IMR-90 (cell line): ENCODE measurements around the gene RAB11B. TPM values are rescaled to one million over a fixed set of nuclear protein-coding genes. Genes with fewer than 3 reads are reported as not detected.

Experiments
- ATAC-seq: fragments of 200-7000 bp; cut with Tn5 transposase; 2 replicates; pipeline ENCODE4 v1.9.1; 2020; ENCODE audit warnings: low read depth, mild to moderate bottlenecking, moderate library complexity
- BruUV-seq: library from RNA; stranded (reverse); fragments of 400-500 nt; replicated peaks from 2 replicates; lab custom pipeline; 2021; lab: Mats Ljungman, UMichigan
- CTCF ChIA-PET: fragments of 300-600 bp; formaldehyde crosslinking; extraction: SDS; loops from one replicate; lab custom pipeline; 2021; ENCODE audit warnings: antibody characterized with exemption; lab: Yijun Ruan, JAX
- POLR2A ChIA-PET: fragments of 300-600 bp; sonication (Branson Sonifier 250); formaldehyde crosslinking; loops from one replicate; lab custom pipeline; 2022; ENCODE audit warnings: antibody characterized with exemption; ENCODE audit not compliant: unreplicated experiment; lab: Charles Lee
- DNase-seq: peaks from one replicate; pipeline ENCODE4 v3.0.0; 2013
- H2AFZ ChIP-seq: replicated peaks from 2 replicates; pipeline ENCODE3; 2013; ENCODE audit warnings: low read length, mild to moderate bottlenecking; ENCODE audit not compliant: poor library complexity
- H2AK5ac ChIP-seq: 2 replicates; pipeline ENCODE4 v1.6.1; 2013; ENCODE audit warnings: low read depth, low read length, inconsistent platforms
- H2AK9ac ChIP-seq: replicated peaks from 2 replicates; pipeline ENCODE3; 2013; ENCODE audit warnings: mild to moderate bottlenecking, low read depth, low read length, moderate library complexity; ENCODE audit not compliant: poor library complexity
- H2BK120ac ChIP-seq: 2 replicates; pipeline ENCODE4 v1.6.1; 2013; ENCODE audit warnings: low read depth, low read length, inconsistent platforms
- H2BK15ac ChIP-seq: 3 replicates; pipeline ENCODE4 v1.6.1; 2013; ENCODE audit warnings: low read depth, low read length, inconsistent platforms
- H2BK20ac ChIP-seq: 2 replicates; pipeline ENCODE4 v1.6.1; 2013; ENCODE audit warnings: low read depth, mild to moderate bottlenecking, inconsistent platforms, low read length, moderate library complexity
- H2BK5ac ChIP-seq: 2 replicates; pipeline ENCODE4 v1.6.1; 2013; ENCODE audit warnings: mild to moderate bottlenecking, low read depth, low read length, inconsistent platforms; ENCODE audit not compliant: poor library complexity, severe bottlenecking
- H3K14ac ChIP-seq: replicated peaks from 2 replicates; pipeline ENCODE4 v1.6.1; 2013; ENCODE audit warnings: low read depth, low read length, inconsistent platforms
- H3K18ac ChIP-seq: 2 replicates; pipeline ENCODE4 v1.6.1; 2013; ENCODE audit warnings: low read depth, low read length, control low read depth
- H3K23ac ChIP-seq: 2 replicates; pipeline ENCODE4 v1.6.1; 2013; ENCODE audit warnings: low read depth, low read length, inconsistent platforms
- H3K27ac ChIP-seq: 2 replicates; pipeline ENCODE4 v1.5.1; 2013; ENCODE audit warnings: mild to moderate bottlenecking, control low read depth, low read length; ENCODE audit not compliant: insufficient read depth
- H3K27me3 ChIP-seq: 2 replicates; pipeline ENCODE4 v1.6.1; 2013; ENCODE audit warnings: low read length; ENCODE audit not compliant: control insufficient read depth, insufficient read depth
- H3K36me3 ChIP-seq: 2 replicates; pipeline ENCODE4 v1.6.1; 2013; ENCODE audit warnings: low read length, mixed read lengths; ENCODE audit not compliant: control insufficient read depth, insufficient read depth
- H3K4ac ChIP-seq: 2 replicates; pipeline ENCODE4 v1.6.1; 2013; ENCODE audit warnings: low read depth, low read length, inconsistent platforms
- H3K4me1 ChIP-seq: 2 replicates; pipeline ENCODE4 v1.6.1; 2013; ENCODE audit warnings: low read length, mixed read lengths; ENCODE audit not compliant: control insufficient read depth, insufficient read depth
- H3K4me2 ChIP-seq: 2 replicates; pipeline ENCODE4 v1.6.1; 2013; ENCODE audit warnings: low read depth, mild to moderate bottlenecking, control low read depth, low read length, moderate library complexity
- H3K4me3 ChIP-seq: 2 replicates; pipeline ENCODE4 v1.5.1; 2013; ENCODE audit warnings: low read depth, mild to moderate bottlenecking, control low read depth, low read length, moderate library complexity; ENCODE audit not compliant: insufficient read depth
- H3K56ac ChIP-seq: 2 replicates; pipeline ENCODE4 v1.6.1; 2013; ENCODE audit warnings: low read length, inconsistent platforms; ENCODE audit not compliant: insufficient read depth; ENCODE audit errors: extremely low read depth
- H3K79me1 ChIP-seq, 2 experiments: 2 replicates each; pipeline ENCODE4 v1.6.1; 2013; ENCODE audit warnings: low read length in 2 of 2, inconsistent platforms in 1 of 2, low read depth in 1 of 2
- H3K9ac ChIP-seq: 2 replicates; pipeline ENCODE4 v1.6.1; 2013; ENCODE audit warnings: low read depth, low read length, control low read depth
- H3K9me1 ChIP-seq: 2 replicates; pipeline ENCODE4 v1.6.1; 2013; ENCODE audit warnings: low read length, inconsistent platforms; ENCODE audit not compliant: insufficient read depth
- H3K9me3 ChIP-seq: 2 replicates; pipeline ENCODE4 v1.6.1; 2013; ENCODE audit warnings: low read length; ENCODE audit not compliant: control insufficient read depth, insufficient read depth
- H4K20me1 ChIP-seq: 2 replicates; pipeline ENCODE4 v1.6.1; 2013; ENCODE audit warnings: low read length, inconsistent platforms; ENCODE audit not compliant: insufficient read depth
- H4K5ac ChIP-seq: 2 replicates; pipeline ENCODE4 v1.6.1; 2013; ENCODE audit warnings: mild to moderate bottlenecking, low read depth, low read length, control low read depth
- H4K8ac ChIP-seq, 2 experiments: 2 replicates each; pipeline ENCODE4 v1.6.1; 2013; ENCODE audit warnings: low read depth in 2 of 2, low read length in 2 of 2, control low read depth in 1 of 2, inconsistent platforms in 1 of 2
- H4K91ac ChIP-seq: 2 replicates; pipeline ENCODE4 v1.6.1; 2013; ENCODE audit warnings: low read depth, low read length, inconsistent platforms; ENCODE audit not compliant: insufficient read depth
- CEBPB ChIP-seq: IDR thresholded peaks from 2 replicates; pipeline ENCODE4 v1.6.1; 2012; ENCODE audit warnings: low read depth, low read length, improper control_type of control experiment
- CTCF ChIP-seq: conservative IDR thresholded peaks from 2 replicates; pipeline ENCODE4 v1.5.1; 2012; ENCODE audit warnings: mild to moderate bottlenecking, low read depth, low read length, improper control_type of control experiment
- WGBS, 2 experiments: methylation state at CpG; one replicate each; pipeline versions ENCODE4 v1.1.5 to v1.1.7; 2013; ENCODE audit warnings: missing lambda C conversion rate in 2 of 2; ENCODE audit not compliant: insufficient read length in 1 of 2; ENCODE audit errors: extremely low coverage in 2 of 2; 5-methylcytosine and 5-hydroxymethylcytosine counted together
- dilution Hi-C: fragments of 300-500 bp; cut with HindIII; formaldehyde crosslinking; loops from one replicate; pipeline ENCODE4 v1.14.3; 2018; ENCODE audit warnings: low sequenced_read_pairs; ENCODE audit not compliant: unreplicated experiment
- in situ Hi-C: fragments of 300-500 bp; cut with MboI; formaldehyde crosslinking; loops from 3 replicates; pipeline ENCODE4 v1.14.3; 2019; ENCODE audit warnings: low sequenced_read_pairs, inconsistent platforms, mixed read lengths
- intact Hi-C: fragments of 100-400 bp; cut with micrococcal nuclease; formaldehyde crosslinking; loops from 2 replicates; pipeline ENCODE4 v1.10.0; 2022
- polyA plus RNA-seq, 3 experiments: library from polyadenylated mRNA; depleted of rRNA; stranded (reverse); fragments of >200 nt; gene quantifications; 2 replicates each; pipeline ENCODE4 v1.2.3, GENCODE V29; 2012; ENCODE audit warnings: low replicate concordance in 1 of 3
- total RNA-seq: library from RNA; depleted of rRNA; stranded (reverse); fragments of >200 nt; gene quantifications from 2 replicates; pipeline ENCODE4 v1.2.3, GENCODE V29; 2012

The RAB11B gene
- total and polyA plus RNA-seq, 2 of the 4 experiments (the other 2 are of a cell fraction): 8.2 to 117 TPM

GRCh38 chr19:8429826-8430225 lies 39.7 kb downstream of the RAB11B start:
- CTCF ChIA-PET: no interaction called here
- Histone ChIP-seq H3K9me1 (no peaks in the 10 kb centered on the region), H3K9me3 (no peaks in the 10 kb centered on the region), H3K79me1 (no peaks in the 10 kb centered on the region), H2AK5ac (no peak overlapping the region), H3K18ac (no peak overlapping the region), H2BK15ac (no peak overlapping the region), H3K4ac (no peak overlapping the region), H3K4me2 (no peak overlapping the region), H4K91ac (no peak overlapping the region), H2BK5ac (no peak overlapping the region), H2BK20ac (no peak overlapping the region), H4K20me1 (no peaks in the 10 kb centered on the region), H3K14ac (no peak overlapping the region), H3K56ac (no peak overlapping the region), H3K27me3 (no peaks in the 10 kb centered on the region), H4K8ac (no peak overlapping the region), H2AK9ac (no peak overlapping the region), H3K23ac (no peak overlapping the region), H2AFZ (no peak overlapping the region), H3K9ac (no peak overlapping the region), H2BK120ac (no peak overlapping the region), H4K5ac (no peak overlapping the region), H3K4me3 (no peak overlapping the region), H3K36me3 (no peaks in the 10 kb centered on the region; the same call in 1 of the 2 replicates), H3K4me1 (no peaks in the 10 kb centered on the region), H3K27ac (no peak overlapping the region)
- DNase-seq: no peak
- POLR2A ChIA-PET: no interaction called here
- in situ Hi-C loops (no loop called here), dilution Hi-C loops (no loop called here), intact Hi-C loops (no loop called here)
- WGBS, 2 experiments: 100% methylated on average over 2 of the region's 6 CpGs; no CpG with 5 or more reads in 1 of the 2 experiments
- no TSS peak for BruUV-seq
- ATAC-seq: no peak
- no peak for TF ChIP-seq CEBPB
- no peak for TF ChIP-seq CTCF
